Trophoblast cell (in vitro differentiated cells and primary cell): ENCODE results near the gene BCL6B.

Experiments
- DNase-seq, 2 donors: peaks; one replicate each; pipeline ENCODE4 v3.0.0-alpha.2; 2016
- H2AFZ ChIP-seq: 2 replicates; pipeline ENCODE4 v1.6.1; 2013; ENCODE audit warnings: low read length, moderate library complexity, mild to moderate bottlenecking; ENCODE audit not compliant: insufficient read depth, poor library complexity
- H2AK5ac ChIP-seq: 2 replicates; pipeline ENCODE4 v1.6.1; 2013; ENCODE audit warnings: mild to moderate bottlenecking, low read length
- H2BK120ac ChIP-seq: 2 replicates; pipeline ENCODE4 v1.6.1; 2013; ENCODE audit warnings: low read length, mild to moderate bottlenecking, moderate library complexity; ENCODE audit not compliant: insufficient read depth, poor library complexity
- H2BK12ac ChIP-seq: 2 replicates; pipeline ENCODE4 v1.6.1; 2013; ENCODE audit warnings: mild to moderate bottlenecking, low read length, moderate library complexity
- H2BK5ac ChIP-seq: 2 replicates; pipeline ENCODE4 v1.6.1; 2013; ENCODE audit warnings: low read length, low read depth, moderate library complexity, mild to moderate bottlenecking; ENCODE audit not compliant: poor library complexity
- H3K14ac ChIP-seq: 2 replicates; pipeline ENCODE4 v1.6.1; 2013; ENCODE audit warnings: mild to moderate bottlenecking, low read length
- H3K18ac ChIP-seq: 2 replicates; pipeline ENCODE4 v1.6.1; 2013; ENCODE audit warnings: mild to moderate bottlenecking, low read length
- H3K23ac ChIP-seq: 2 replicates; pipeline ENCODE4 v1.6.1; 2013; ENCODE audit warnings: low read length
- H3K27ac ChIP-seq: 2 replicates; pipeline ENCODE4 v1.5.1; 2013; ENCODE audit warnings: low read depth, mild to moderate bottlenecking, inconsistent platforms, low read length, moderate library complexity
- H3K27me3 ChIP-seq: 2 replicates; pipeline ENCODE4 v1.6.1; 2013; ENCODE audit warnings: inconsistent platforms, mild to moderate bottlenecking, low read length, moderate library complexity; ENCODE audit not compliant: insufficient read depth
- H3K36me3 ChIP-seq, 2 experiments: 1 replicate in 1 of 2; 2 replicates in 1 of 2; pipeline ENCODE4 v1.6.1; 2013; ENCODE audit warnings: low read length in 2 of 2, mild to moderate bottlenecking in 2 of 2, moderate library complexity in 1 of 2; ENCODE audit not compliant: insufficient read depth in 2 of 2, control insufficient read depth in 1 of 2
- H3K4ac ChIP-seq: 2 replicates; pipeline ENCODE4 v1.6.1; 2013; ENCODE audit warnings: low read depth, mild to moderate bottlenecking, low read length, moderate library complexity
- H3K4me1 ChIP-seq, 2 experiments: 1 replicate in 1 of 2; 2 replicates in 1 of 2; pipeline ENCODE4 v1.6.1; 2013; ENCODE audit warnings: low read length in 2 of 2, mild to moderate bottlenecking in 2 of 2, moderate library complexity in 1 of 2; ENCODE audit not compliant: insufficient read depth in 2 of 2, control insufficient read depth in 1 of 2
- H3K4me2 ChIP-seq: 2 replicates; pipeline ENCODE4 v1.6.1; 2013; ENCODE audit warnings: inconsistent platforms, mild to moderate bottlenecking, low read length, moderate library complexity
- H3K4me3 ChIP-seq: 2 replicates; pipeline ENCODE4 v1.5.1; 2013; ENCODE audit warnings: mild to moderate bottlenecking, low read depth, low read length, inconsistent platforms
- H3K79me1 ChIP-seq: one replicate; pipeline ENCODE4 v1.6.1; 2013; ENCODE audit warnings: low read length
- H3K79me2 ChIP-seq: 2 replicates; pipeline ENCODE4 v1.6.1; 2013; ENCODE audit warnings: low read length, mild to moderate bottlenecking; ENCODE audit not compliant: control insufficient read depth, insufficient read depth, poor library complexity
- H3K9ac ChIP-seq: 2 replicates; pipeline ENCODE4 v1.6.1; 2013; ENCODE audit warnings: mild to moderate bottlenecking, low read length
- H3K9me3 ChIP-seq: 2 replicates; pipeline ENCODE4 v1.6.1; 2013; ENCODE audit warnings: low read depth, mild to moderate bottlenecking, control low read depth, inconsistent platforms, low read length; ENCODE audit not compliant: insufficient read depth
- H4K12ac ChIP-seq: 2 replicates; pipeline ENCODE4 v1.6.1; 2013; ENCODE audit warnings: low read depth, mild to moderate bottlenecking, low read length, moderate library complexity
- H4K8ac ChIP-seq: 2 replicates; pipeline ENCODE4 v1.6.1; 2013; ENCODE audit warnings: low read depth, mild to moderate bottlenecking, low read length, moderate library complexity
- H4K91ac ChIP-seq: one replicate; pipeline ENCODE4 v1.6.1; 2013; ENCODE audit warnings: low read depth, mild to moderate bottlenecking, low read length, moderate library complexity
- WGBS: extraction: QIAGEN DNeasy Blood & Tissue Kit; methylation state at CpG from one replicate; pipeline ENCODE4 v1.1.7; 2013; ENCODE audit warnings: missing lambda C conversion rate; ENCODE audit not compliant: insufficient read length, insufficient coverage; ENCODE audit errors: extremely low coverage; 5-methylcytosine and 5-hydroxymethylcytosine counted together

Gene BCL6B

DNA sequence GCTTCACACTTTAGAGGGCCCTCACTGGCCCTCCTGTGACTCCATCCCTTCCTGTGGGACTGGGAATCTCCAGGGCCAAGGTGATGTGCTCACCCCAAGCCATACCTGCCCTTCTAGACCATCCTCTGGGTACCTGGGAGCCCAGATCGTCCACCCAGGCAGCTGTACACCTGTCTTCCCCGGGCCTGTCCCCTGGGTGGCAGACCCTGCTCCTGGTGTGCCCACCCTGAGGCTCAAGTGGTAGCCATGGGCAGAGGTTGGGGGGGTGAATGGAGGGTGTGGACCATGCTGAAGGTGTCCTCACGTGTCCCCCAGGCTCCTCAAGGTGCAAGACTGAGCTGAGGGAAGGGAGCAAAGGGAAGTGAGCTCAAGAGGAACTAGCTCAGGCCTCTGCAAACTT is 47.9 kb downstream of the BCL6B start:
- H2BK120ac ChIP-seq, result no peak overlapping the region

DNA sequence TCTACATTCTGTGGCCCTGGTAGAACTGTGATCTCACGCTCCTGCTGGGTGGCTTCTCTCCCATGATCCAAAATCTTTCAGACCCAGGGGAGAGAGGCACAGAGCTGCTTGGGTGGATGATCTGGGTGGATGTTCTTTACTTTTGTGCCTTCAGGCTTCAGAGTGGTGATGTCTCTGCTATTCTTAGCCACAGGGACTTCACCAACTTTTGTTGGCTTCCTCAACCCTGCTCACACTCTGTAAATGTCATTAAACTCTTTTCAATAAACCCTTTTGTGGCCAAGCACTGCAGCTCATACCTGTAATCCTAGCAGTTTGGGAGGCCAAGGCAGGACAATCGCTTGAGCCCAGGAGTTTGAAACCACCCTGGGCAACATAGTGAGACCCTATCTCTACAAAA is 49.6 kb downstream of the BCL6B start:
- H3K23ac ChIP-seq, result no peak overlapping the region
- H4K12ac ChIP-seq, result no peak overlapping the region
- H3K14ac ChIP-seq, result no peak overlapping the region
- no peak overlapping the region for H4K8ac ChIP-seq
- H2AFZ ChIP-seq, result no peak overlapping the region
- peaks cover 4% of the 10 kb centered on the region for H3K9me3 ChIP-seq
- no peak overlapping the region for H3K4me3 ChIP-seq
- no peaks in the 10 kb centered on the region for H3K27me3 ChIP-seq
- no peak overlapping the region for H2BK5ac ChIP-seq
- H2BK120ac ChIP-seq, result no peak overlapping the region
- no peak overlapping the region for H2BK12ac ChIP-seq
- H3K36me3 ChIP-seq, result no peaks in the 10 kb centered on the region
- no peak overlapping the region for H2AK5ac ChIP-seq
- no peak overlapping the region for H3K4me2 ChIP-seq
- no peak overlapping the region for H4K91ac ChIP-seq
- H3K79me2 ChIP-seq, result no peaks in the 10 kb centered on the region
- H3K4ac ChIP-seq, result no peak overlapping the region
- no peaks in the 10 kb centered on the region for H3K79me1 ChIP-seq
- no peak for DNase-seq
- H3K4me1 ChIP-seq, result no peaks in the 10 kb centered on the region
- H3K27ac ChIP-seq, result no peak overlapping the region
- WGBS, result no CpG with 5 or more reads among the region's 2 CpGs
- no peak overlapping the region for H3K18ac ChIP-seq
- no peak overlapping the region for H3K9ac ChIP-seq

More for the DNA sequence above, 47.9 kb downstream of the BCL6B start:
- H4K8ac ChIP-seq, result no peak overlapping the region
- H2AK5ac ChIP-seq, result no peak overlapping the region
- no peaks in the 10 kb centered on the region for H3K4me1 ChIP-seq
- H3K36me3 ChIP-seq, result no peaks in the 10 kb centered on the region
- H2BK5ac ChIP-seq, result no peak overlapping the region
- no peak overlapping the region for H2BK12ac ChIP-seq
- no peak overlapping the region for H2AFZ ChIP-seq
- H3K79me1 ChIP-seq, result no peaks in the 10 kb centered on the region
- H3K4me2 ChIP-seq, result no peak overlapping the region
- no CpG with 5 or more reads among the region's 3 CpGs for WGBS
- no peak overlapping the region for H3K9ac ChIP-seq
- no peaks in the 10 kb centered on the region for H3K27me3 ChIP-seq
- no peaks in the 10 kb centered on the region for H3K79me2 ChIP-seq
- H3K14ac ChIP-seq, result no peak overlapping the region
- no peak overlapping the region for H3K4me3 ChIP-seq
- H3K9me3 ChIP-seq, result peaks cover 4% of the 10 kb centered on the region
- no peak for DNase-seq
- no peak overlapping the region for H4K12ac ChIP-seq
- no peak overlapping the region for H3K18ac ChIP-seq
- H4K91ac ChIP-seq, result no peak overlapping the region
- H3K4ac ChIP-seq, result no peak overlapping the region
- H3K23ac ChIP-seq, result no peak overlapping the region
- H3K27ac ChIP-seq, result no peak overlapping the region

DNA sequence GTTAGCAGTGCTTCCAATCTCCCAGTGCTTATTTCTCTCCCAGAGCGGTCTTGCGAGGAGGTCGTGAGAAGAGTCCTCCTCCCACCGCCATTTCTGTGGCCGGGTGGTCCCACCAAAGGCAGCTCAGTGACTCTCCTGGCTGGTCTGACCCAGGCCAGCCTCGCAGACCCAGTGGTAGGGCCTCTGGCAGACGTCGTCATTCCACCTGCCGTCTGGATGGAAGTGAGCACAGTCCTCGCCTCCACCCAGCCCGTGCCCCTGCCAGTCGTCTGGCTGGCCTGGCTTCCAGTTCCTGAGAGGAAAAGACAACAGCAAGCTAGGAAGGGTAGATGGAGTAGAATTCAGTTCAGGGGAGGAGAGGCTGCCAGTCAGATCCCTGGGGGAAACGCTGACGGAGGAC is 52.1 kb downstream of the BCL6B start:
- no peak overlapping the region for H3K27ac ChIP-seq
- no peak for DNase-seq
- H2BK120ac ChIP-seq, result no peak overlapping the region
- no peak overlapping the region for H2BK5ac ChIP-seq
- H3K14ac ChIP-seq, result no peak overlapping the region
- WGBS, result no CpG with 5 or more reads among the region's 14 CpGs
- no peak overlapping the region for H2BK12ac ChIP-seq
- no peak overlapping the region for H3K4me2 ChIP-seq
- no peak overlapping the region for H2AFZ ChIP-seq
- H3K4ac ChIP-seq, result no peak overlapping the region
- H3K27me3 ChIP-seq, result no peaks in the 10 kb centered on the region
- H3K79me1 ChIP-seq, result no peaks in the 10 kb centered on the region
- no peak overlapping the region for H3K18ac ChIP-seq
- no peak overlapping the region for H3K4me3 ChIP-seq
- no peak overlapping the region for H2AK5ac ChIP-seq
- H3K79me2 ChIP-seq, result no peaks in the 10 kb centered on the region
- H4K8ac ChIP-seq, result no peak overlapping the region
- H3K4me1 ChIP-seq, result no peaks in the 10 kb centered on the region
- H4K12ac ChIP-seq, result no peak overlapping the region
- H3K9me3 ChIP-seq, result peaks cover 2% of the 10 kb centered on the region
- no peaks in the 10 kb centered on the region for H3K36me3 ChIP-seq
- H4K91ac ChIP-seq, result no peak overlapping the region
- H3K23ac ChIP-seq, result no peak overlapping the region
- no peak overlapping the region for H3K9ac ChIP-seq

DNA sequence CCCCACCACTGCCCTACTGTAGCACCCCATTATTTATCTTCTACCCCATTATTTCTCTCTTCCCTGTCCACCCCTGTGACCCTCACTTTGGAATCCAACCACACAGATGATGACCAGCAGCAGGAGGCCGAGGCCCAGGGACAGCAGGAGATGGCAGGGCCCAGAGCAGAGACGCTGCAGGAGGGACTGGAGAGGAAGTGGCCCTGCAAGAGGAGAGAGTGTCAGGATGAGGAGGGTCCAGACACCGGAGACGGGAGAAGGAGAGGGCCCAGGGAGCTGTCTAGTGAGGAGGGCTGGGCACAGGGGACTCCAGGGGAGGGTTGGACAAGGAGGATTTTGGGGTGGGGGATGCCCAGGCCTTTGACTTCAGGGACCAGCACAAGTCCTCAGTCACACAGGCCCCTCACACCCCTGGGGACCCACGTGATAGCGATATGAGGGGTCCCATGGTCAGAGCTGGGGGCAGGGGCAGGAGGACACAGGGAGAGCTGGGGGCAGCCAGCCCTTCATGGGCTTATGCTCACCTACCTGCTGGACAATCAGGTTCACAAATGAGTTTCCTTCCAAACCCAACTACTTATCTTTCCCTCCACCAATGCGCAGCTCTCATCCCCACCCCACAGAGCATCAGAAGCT is 55.2 kb downstream of the BCL6B start:
- Histone ChIP-seq H3K23ac (no peak overlapping the region), H3K4me3 (no peak overlapping the region), H3K9me3 (no peaks in the 10 kb centered on the region), H3K36me3 (no peaks in the 10 kb centered on the region), H3K79me1 (no peaks in the 10 kb centered on the region), H3K27ac (no peak overlapping the region), H3K4ac (no peak overlapping the region), H2BK120ac (no peak overlapping the region), H2BK5ac (no peak overlapping the region), H2AFZ (no peak overlapping the region), H2AK5ac (no peak overlapping the region), H3K27me3 (no peaks in the 10 kb centered on the region), H3K9ac (no peak overlapping the region), H3K14ac (no peak overlapping the region), H4K91ac (no peak overlapping the region), H3K18ac (no peak overlapping the region), H4K8ac (no peak overlapping the region), H3K79me2 (no peaks in the 10 kb centered on the region), H3K4me1 (no peaks in the 10 kb centered on the region), H2BK12ac (no peak overlapping the region), H4K12ac (no peak overlapping the region), H3K4me2 (no peak overlapping the region)
- no CpG with 5 or more reads among the region's 7 CpGs for WGBS
- DNase-seq, result no peak
